RWPE2 (cell line): ENCODE results near the gene C1QTNF8.
A peak's percentile ranks its signal among the peaks of the same experiment; 100 is the strongest.

Experiments
- ATAC-seq: fragments of 200-7000 bp; cut with Tn5 transposase; 3 replicates; pipeline ENCODE4 v1.9.1; 2021; ENCODE audit warnings: low read depth
- DNase-seq: peaks from one replicate; pipeline ENCODE4 v3.0.0-alpha.2; 2020; ENCODE audit warnings: low spot score
- H3K27ac ChIP-seq: fragments of 450-650 bp; 2 replicates; pipeline ENCODE4 v1.5.1; 2017; ENCODE audit warnings: mild to moderate bottlenecking; ENCODE audit not compliant: poor library complexity, severe bottlenecking
- H3K27me3 ChIP-seq: fragments of 250-450 bp; sonication (Bioruptor Pico); 2 replicates; pipeline ENCODE4 v1.5.1; 2021; ENCODE audit warnings: mild to moderate bottlenecking, moderate library complexity; ENCODE audit not compliant: insufficient read depth, poor library complexity, severe bottlenecking
- H3K36me3 ChIP-seq: fragments of 250-450 bp; sonication (Bioruptor Pico); 2 replicates; pipeline ENCODE4 v1.5.1; 2020; ENCODE audit warnings: low read depth, mild to moderate bottlenecking, moderate library complexity
- H3K4me1 ChIP-seq: fragments of 250-450 bp; sonication (Bioruptor Pico); 2 replicates; pipeline ENCODE4 v1.5.1; 2021; ENCODE audit warnings: mild to moderate bottlenecking, moderate library complexity; ENCODE audit not compliant: insufficient read depth, poor library complexity, severe bottlenecking
- H3K4me3 ChIP-seq: fragments of 250-450 bp; sonication (Bioruptor Pico); 2 replicates; pipeline ENCODE4 v1.5.1; 2021; ENCODE audit warnings: mild to moderate bottlenecking, moderate library complexity; ENCODE audit not compliant: severe bottlenecking
- H3K9me3 ChIP-seq: fragments of 250-450 bp; sonication (Bioruptor Pico); 2 replicates; pipeline ENCODE4 v1.5.1; 2021; ENCODE audit warnings: mild to moderate bottlenecking, moderate library complexity; ENCODE audit not compliant: severe bottlenecking
- TF ChIP-seq, protein P1 (sequence below): fragments of 450-650 bp; IDR thresholded peaks from one replicate; pipeline ENCODE4 v1.5.1; 2017; ENCODE audit warnings: mild to moderate bottlenecking, moderate library complexity; ENCODE audit not compliant: poor library complexity, severe bottlenecking

The C1QTNF8 gene

DNA sequence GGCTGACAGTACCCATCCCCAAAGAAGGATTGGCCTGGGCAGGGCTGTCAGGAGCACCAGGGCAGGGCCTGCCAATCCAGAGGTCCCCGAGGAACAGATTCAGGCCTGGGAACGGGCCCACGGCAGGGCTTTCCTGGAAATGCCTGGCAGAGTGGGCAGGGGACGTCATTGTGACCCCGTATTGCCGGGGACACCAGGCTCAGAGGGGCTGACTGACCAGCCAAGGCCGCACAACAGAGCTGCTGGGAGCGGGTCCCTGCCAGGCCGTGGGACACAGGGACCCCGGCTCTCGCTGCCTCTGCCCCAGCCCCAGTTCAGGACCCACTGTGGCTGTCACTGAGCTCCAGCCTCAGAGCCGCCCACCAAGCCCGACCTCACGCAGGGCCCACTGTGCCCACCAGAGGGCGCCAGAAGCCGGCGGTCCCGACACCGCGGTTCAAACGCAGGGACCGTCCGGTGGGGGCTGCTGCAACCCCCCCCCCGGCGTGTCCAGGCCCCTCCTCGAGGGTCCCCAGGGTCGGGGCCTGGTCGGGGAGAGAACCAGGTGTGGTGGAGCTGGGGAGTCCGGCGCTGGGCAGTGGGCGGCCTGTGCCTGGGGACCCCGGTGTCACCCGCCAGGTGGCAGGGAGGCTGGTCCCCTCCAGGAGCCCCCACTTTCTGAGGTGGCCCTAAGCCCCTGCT, 38.7 kb downstream of the C1QTNF8 start:
- Histone ChIP-seq H3K27ac (no peak overlapping the region), H3K36me3 (no peaks in the 10 kb centered on the region), H3K9me3 (no peaks in the 10 kb centered on the region), H3K4me1 (no peaks in the 10 kb centered on the region), H3K27me3 (no peaks in the 10 kb centered on the region), H3K4me3 (no peak overlapping the region)
- TF ChIP-seq, protein P1, sequence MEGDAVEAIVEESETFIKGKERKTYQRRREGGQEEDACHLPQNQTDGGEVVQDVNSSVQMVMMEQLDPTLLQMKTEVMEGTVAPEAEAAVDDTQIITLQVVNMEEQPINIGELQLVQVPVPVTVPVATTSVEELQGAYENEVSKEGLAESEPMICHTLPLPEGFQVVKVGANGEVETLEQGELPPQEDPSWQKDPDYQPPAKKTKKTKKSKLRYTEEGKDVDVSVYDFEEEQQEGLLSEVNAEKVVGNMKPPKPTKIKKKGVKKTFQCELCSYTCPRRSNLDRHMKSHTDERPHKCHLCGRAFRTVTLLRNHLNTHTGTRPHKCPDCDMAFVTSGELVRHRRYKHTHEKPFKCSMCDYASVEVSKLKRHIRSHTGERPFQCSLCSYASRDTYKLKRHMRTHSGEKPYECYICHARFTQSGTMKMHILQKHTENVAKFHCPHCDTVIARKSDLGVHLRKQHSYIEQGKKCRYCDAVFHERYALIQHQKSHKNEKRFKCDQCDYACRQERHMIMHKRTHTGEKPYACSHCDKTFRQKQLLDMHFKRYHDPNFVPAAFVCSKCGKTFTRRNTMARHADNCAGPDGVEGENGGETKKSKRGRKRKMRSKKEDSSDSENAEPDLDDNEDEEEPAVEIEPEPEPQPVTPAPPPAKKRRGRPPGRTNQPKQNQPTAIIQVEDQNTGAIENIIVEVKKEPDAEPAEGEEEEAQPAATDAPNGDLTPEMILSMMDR: peak; percentile 82
- ATAC-seq: peak; percentile 37; the same call in 1 of the 3 replicates
- no peak for DNase-seq

- H3K36me3 ChIP-seq: no peaks in the 10 kb centered on the region
- H3K4me3 ChIP-seq: no peak overlapping the region
- TF ChIP-seq, protein P1: no peak
- H3K27me3 ChIP-seq: no peaks in the 10 kb centered on the region
- ATAC-seq: no peak
- H3K4me1 ChIP-seq: no peaks in the 10 kb centered on the region
- no peak overlapping the region for H3K27ac ChIP-seq
- no peak for DNase-seq
- H3K9me3 ChIP-seq: no peaks in the 10 kb centered on the region
These were observed 39.8 kb downstream of the C1QTNF8 start for GRCh38 chr16:1056196-1056595.

DNA sequence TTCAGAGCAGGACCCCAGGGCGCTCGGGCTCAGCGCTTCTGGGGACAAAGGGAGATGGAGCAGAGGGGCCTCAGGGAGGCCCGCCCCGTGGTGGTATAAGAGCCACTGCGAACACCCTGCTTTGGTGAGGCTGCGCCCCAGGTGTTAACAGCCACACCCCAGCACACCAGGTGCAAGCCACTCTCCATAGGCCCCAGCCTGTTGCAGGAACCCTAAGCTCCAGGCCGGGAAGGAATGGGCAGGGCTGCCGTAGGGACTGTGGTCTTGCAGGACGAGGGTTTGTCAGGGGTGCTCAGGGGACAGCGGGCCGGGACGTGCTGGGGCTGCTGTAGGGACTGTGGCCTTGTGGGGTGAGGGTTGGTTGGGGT, 40.5 kb downstream of the C1QTNF8 start:
- H3K27me3 ChIP-seq: no peaks in the 10 kb centered on the region
- H3K9me3 ChIP-seq: no peaks in the 10 kb centered on the region
- TF ChIP-seq, protein P1: no peak
- no peak for ATAC-seq
- no peaks in the 10 kb centered on the region for H3K36me3 ChIP-seq
- no peak overlapping the region for H3K27ac ChIP-seq
- no peak for DNase-seq
- no peak overlapping the region for H3K4me3 ChIP-seq
- no peaks in the 10 kb centered on the region for H3K4me1 ChIP-seq

GRCh38 chr16:1054660-1055556, 41.1 kb downstream of the C1QTNF8 start:
- ATAC-seq (peak; percentile 43; the same call in 2 of the 3 replicates), DNase-seq (no peak)
- no peak overlapping the region for H3K27ac ChIP-seq
- TF ChIP-seq, protein P1: peak; percentile 73
- H3K4me1 ChIP-seq: no peaks in the 10 kb centered on the region
- no peaks in the 10 kb centered on the region for H3K36me3 ChIP-seq
- H3K9me3 ChIP-seq: no peaks in the 10 kb centered on the region
- H3K4me3 ChIP-seq: no peak overlapping the region
- no peaks in the 10 kb centered on the region for H3K27me3 ChIP-seq
